HL-60 (cell line): ENCODE measurements around the gene CTBP2.

ENCODE experiments used
- DNase-seq, 2 experiments: peaks; one replicate each; pipeline ENCODE4 v3.0.0-alpha.2; 2010 to 2020; ENCODE audit warnings: low read depth in 1 of 2, low spot score in 1 of 2
- H3K27ac ChIP-seq: fragments of 250-450 bp; sonication (Bioruptor Pico); replicated peaks from 2 replicates; pipeline ENCODE4 v1.5.1; 2020; ENCODE audit warnings: mild to moderate bottlenecking, moderate library complexity
- H3K27me3 ChIP-seq: fragments of 250-450 bp; sonication (Bioruptor Pico); 2 replicates; pipeline ENCODE4 v1.5.1; 2021; ENCODE audit warnings: mild to moderate bottlenecking, moderate library complexity; ENCODE audit not compliant: insufficient read depth, poor library complexity, severe bottlenecking
- H3K4me3 ChIP-seq: replicated peaks from 2 replicates; pipeline ENCODE4 v1.5.1; 2011; ENCODE audit warnings: mild to moderate bottlenecking, control low read depth, low read length; ENCODE audit not compliant: insufficient read depth
- GABPA ChIP-seq: IDR thresholded peaks from 2 replicates; pipeline ENCODE4 v1.6.1; 2012; ENCODE audit warnings: low read depth
- POLR2AphosphoS5 ChIP-seq: IDR thresholded peaks from 2 replicates; pipeline ENCODE4 v1.6.1; 2012; ENCODE audit warnings: low read depth
- SPI1 ChIP-seq: IDR thresholded peaks from 2 replicates; pipeline ENCODE4 v1.6.1; 2012; ENCODE audit warnings: low read depth, mild to moderate bottlenecking, borderline replicate concordance
- TF ChIP-seq, protein P1 (sequence below): IDR thresholded peaks from 2 replicates; pipeline ENCODE4 v1.6.1; 2012; ENCODE audit warnings: low read depth; ENCODE audit not compliant: insufficient replicate concordance
- TF ChIP-seq, protein P2 (sequence below): IDR thresholded peaks from one replicate; pipeline ENCODE4 v1.5.1; 2011; ENCODE audit warnings: low read length, control low read depth, inconsistent platforms; ENCODE audit not compliant: insufficient read depth

The CTBP2 gene

GRCh38 chr10:124943301-124944092 lies 216.9 kb downstream of the CTBP2 start:
- H3K27me3 ChIP-seq, result no peaks in the 10 kb centered on the region
- H3K4me3 ChIP-seq, result no peak overlapping the region
- no peak overlapping the region for H3K27ac ChIP-seq
- TF ChIP-seq POLR2AphosphoS5, result no peak
- no peak for TF ChIP-seq GABPA
- TF ChIP-seq, protein P1, sequence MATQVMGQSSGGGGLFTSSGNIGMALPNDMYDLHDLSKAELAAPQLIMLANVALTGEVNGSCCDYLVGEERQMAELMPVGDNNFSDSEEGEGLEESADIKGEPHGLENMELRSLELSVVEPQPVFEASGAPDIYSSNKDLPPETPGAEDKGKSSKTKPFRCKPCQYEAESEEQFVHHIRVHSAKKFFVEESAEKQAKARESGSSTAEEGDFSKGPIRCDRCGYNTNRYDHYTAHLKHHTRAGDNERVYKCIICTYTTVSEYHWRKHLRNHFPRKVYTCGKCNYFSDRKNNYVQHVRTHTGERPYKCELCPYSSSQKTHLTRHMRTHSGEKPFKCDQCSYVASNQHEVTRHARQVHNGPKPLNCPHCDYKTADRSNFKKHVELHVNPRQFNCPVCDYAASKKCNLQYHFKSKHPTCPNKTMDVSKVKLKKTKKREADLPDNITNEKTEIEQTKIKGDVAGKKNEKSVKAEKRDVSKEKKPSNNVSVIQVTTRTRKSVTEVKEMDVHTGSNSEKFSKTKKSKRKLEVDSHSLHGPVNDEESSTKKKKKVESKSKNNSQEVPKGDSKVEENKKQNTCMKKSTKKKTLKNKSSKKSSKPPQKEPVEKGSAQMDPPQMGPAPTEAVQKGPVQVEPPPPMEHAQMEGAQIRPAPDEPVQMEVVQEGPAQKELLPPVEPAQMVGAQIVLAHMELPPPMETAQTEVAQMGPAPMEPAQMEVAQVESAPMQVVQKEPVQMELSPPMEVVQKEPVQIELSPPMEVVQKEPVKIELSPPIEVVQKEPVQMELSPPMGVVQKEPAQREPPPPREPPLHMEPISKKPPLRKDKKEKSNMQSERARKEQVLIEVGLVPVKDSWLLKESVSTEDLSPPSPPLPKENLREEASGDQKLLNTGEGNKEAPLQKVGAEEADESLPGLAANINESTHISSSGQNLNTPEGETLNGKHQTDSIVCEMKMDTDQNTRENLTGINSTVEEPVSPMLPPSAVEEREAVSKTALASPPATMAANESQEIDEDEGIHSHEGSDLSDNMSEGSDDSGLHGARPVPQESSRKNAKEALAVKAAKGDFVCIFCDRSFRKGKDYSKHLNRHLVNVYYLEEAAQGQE, result no peak
- TF ChIP-seq SPI1, result no peak
- TF ChIP-seq, protein P2, sequence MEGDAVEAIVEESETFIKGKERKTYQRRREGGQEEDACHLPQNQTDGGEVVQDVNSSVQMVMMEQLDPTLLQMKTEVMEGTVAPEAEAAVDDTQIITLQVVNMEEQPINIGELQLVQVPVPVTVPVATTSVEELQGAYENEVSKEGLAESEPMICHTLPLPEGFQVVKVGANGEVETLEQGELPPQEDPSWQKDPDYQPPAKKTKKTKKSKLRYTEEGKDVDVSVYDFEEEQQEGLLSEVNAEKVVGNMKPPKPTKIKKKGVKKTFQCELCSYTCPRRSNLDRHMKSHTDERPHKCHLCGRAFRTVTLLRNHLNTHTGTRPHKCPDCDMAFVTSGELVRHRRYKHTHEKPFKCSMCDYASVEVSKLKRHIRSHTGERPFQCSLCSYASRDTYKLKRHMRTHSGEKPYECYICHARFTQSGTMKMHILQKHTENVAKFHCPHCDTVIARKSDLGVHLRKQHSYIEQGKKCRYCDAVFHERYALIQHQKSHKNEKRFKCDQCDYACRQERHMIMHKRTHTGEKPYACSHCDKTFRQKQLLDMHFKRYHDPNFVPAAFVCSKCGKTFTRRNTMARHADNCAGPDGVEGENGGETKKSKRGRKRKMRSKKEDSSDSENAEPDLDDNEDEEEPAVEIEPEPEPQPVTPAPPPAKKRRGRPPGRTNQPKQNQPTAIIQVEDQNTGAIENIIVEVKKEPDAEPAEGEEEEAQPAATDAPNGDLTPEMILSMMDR, result no peak
- DNase-seq, result no peak

DNA sequence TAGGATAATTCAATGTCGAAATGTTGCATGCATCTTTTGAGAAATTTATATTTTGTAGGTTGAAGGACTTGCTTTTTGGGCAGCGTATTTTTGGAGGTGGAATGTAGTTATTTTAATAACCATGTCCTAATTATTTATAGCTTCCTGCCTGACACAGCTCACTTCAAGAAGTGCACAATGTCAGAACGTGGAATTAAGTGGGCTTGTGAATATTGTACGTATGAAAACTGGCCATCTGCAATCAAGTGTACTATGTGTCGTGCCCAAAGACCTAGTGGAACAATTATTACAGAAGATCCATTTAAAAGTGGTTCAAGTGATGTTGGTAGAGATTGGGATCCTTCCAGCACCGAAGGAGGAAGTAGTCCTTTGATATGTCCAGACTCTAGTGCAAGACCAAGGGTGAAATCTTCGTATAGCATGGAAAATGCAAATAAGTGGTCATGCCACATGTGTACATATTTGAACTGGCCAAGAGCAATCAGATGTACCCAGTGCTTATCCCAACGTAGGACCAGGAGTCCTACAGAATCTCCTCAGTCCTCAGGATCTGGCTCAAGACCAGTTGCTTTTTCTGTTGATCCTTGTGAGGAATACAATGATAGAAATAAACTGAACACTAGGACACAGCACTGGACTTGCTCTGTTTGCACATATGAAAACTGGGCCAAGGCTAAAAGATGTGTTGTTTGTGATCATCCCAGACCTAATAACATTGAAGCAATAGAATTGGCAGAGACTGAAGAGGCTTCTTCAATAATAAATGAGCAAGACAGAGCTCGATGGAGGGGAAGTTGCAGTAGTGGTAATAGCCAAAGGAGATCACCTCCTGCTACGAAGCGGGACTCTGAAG lies 217.8 kb downstream of the CTBP2 start:
- Histone ChIP-seq H3K27ac (no peak overlapping the region), H3K27me3 (no peaks in the 10 kb centered on the region), H3K4me3 (no peak overlapping the region)
- no peak for TF ChIP-seq POLR2AphosphoS5
- TF ChIP-seq, protein P1, result no peak
- no peak for TF ChIP-seq GABPA
- TF ChIP-seq SPI1, result no peak
- TF ChIP-seq, protein P2, result no peak
- no peak for DNase-seq

DNA sequence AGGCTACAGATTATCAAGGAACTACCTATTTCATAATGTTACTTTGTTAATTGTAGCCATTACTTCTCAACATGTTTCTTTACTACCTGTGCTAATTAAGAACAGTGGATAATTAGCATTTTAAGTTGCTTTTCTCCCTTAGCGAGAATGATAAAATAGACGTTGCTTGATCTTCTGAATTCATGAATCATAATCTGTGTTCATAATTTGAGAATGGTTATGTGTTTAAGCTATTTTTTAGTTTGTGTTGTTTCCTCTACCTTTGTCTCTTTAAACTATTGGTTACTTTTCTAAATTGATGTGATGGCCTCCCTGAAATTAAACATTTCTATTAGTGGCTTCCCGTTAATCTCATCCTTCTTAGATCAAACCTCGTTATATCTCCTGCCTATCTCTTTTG lies 218.5 kb downstream of the CTBP2 start, which contains the start of gene ZRANB1:
Gene ZRANB1, plus strand, starts transcription at position 301 of the 400 bp plus-strand sequence. CDS start 371 bp downstream, outside the sequence.
- DNase-seq, result no peak
- no peak within 1 kb of the TSS for H3K4me3 ChIP-seq
- TF ChIP-seq GABPA (no peak), POLR2AphosphoS5 (no peak), SPI1 (no peak)
- TF ChIP-seq, protein P1, result no peak
- TF ChIP-seq, protein P2, result no peak
- no peaks in the 10 kb centered on the region for H3K27me3 ChIP-seq
- no peak within 1 kb of the TSS for H3K27ac ChIP-seq
